GM15510 (cell line): ENCODE results near the gene TLK1.

Experiments used
- POLR2A ChIP-seq: IDR thresholded peaks from 3 replicates; pipeline ENCODE4 v1.6.1; 2011; ENCODE audit warnings: borderline replicate concordance; ENCODE audit not compliant: insufficient read length; ENCODE audit errors: extremely low read depth

Gene TLK1

GRCh38 chr2:171134624-171135230, 26.0 kb downstream of the TLK1 start:
- no peak for TF ChIP-seq POLR2A

DNA sequence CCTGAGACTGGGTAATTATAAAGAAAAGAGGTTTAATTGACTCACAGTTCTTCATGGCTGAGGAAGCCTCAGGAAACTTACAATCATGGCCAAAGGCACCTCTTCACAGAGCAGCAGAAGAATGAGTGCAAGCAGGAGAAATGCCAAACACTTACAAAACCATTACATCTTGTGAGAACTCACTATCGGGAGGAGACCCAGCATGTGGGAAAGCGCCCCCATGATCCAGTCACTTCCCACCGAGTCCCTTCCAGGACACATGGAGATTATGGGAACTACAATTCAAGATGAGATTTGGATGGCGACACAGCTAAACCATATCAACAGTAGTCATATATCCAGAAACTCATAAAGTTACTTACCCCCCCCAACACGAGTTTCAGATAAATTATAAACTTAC, 28.6 kb downstream of the TLK1 start:
- TF ChIP-seq POLR2A, result no peak

GRCh38 chr2:171128461-171128860, 32.2 kb downstream of the TLK1 start:
- no peak for TF ChIP-seq POLR2A

DNA sequence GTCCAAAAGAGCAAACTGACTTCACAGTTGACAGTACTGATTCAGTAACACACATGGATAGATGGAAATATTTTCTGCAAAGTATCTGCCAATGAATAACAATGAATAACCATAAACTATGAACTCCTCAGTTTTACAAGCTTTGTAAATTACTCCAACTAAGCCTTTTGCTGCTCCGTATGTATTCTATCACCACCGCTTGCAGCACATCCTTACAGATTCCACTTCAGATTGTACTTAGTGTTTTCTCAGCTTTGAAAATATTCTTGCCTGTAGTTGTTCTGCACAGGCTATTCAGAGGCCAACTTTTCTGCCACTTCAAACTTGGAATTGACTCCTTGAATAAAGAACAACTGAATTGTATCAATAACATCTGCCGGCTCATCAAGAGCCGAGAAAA, 36.2 kb downstream of the TLK1 start:
- no peak for TF ChIP-seq POLR2A

GRCh38 chr2:171109571-171109970, 51.1 kb downstream of the TLK1 start:
- no peak for TF ChIP-seq POLR2A

- TF ChIP-seq POLR2A, result no peak
Measured at GRCh38 chr2:171109020-171109419, 51.7 kb downstream of the TLK1 start.

DNA sequence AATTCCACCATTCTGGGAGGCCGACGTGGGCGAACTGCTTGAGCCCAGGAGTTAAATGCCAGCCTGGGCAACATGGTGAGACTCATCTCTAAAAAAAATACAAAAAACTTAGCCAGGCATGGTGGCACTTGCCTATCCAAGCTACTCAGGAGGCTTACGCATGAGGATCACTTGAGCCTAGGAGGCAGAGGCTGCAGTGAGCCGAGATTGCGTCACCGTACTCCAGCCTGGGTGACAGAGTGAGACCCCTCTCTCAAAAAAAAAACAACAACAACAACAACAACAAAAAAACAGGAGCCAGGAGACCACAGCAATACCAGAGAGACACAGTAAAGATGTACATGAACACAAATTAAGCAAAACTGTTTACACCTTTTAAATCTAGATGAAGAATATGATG, 52.9 kb downstream of the TLK1 start:
- TF ChIP-seq POLR2A, result no peak

DNA sequence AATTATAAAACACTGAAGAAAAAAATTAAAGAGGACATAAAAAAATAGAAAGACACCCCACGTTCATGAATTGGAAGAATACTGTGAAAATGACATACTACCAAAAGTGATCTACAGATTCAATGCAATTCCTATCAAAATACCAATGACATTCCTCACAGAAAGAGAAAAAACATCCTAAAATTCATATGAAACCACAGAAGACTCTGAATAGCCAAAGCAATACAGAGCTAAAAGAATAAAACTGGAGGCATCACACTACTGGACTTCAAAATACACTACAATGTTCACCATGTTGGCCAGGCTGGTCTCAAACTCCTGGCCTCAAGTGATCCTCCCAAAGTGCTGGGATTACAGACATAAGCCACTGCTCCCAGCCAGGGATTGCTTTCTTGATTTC, 56.3 kb downstream of the TLK1 start:
- TF ChIP-seq POLR2A, result no peak

GRCh38 chr2:171102802-171103201, 57.9 kb downstream of the TLK1 start:
- TF ChIP-seq POLR2A, result no peak

DNA sequence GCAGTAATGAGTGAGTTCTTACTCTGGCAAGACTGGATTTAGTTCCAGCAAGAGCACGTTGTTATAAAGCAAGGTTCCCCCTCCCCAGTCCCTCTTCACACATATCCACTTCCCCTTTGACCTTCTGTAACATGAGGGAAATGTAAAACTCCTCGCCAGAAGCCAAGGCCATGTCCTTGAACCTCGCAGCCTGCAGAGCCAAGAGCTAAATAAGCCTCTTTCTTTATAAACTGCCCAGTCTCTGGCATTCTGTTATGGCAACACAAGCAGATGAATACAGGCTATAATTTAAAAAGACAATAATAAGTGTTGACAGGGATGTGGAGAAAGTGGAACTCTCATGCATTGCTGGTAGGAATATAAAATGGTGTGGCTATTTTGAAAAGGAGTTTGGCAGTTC, 60.3 kb downstream of the TLK1 start:
- no peak for TF ChIP-seq POLR2A

GRCh38 chr2:171098607-171099006, 62.1 kb downstream of the TLK1 start:
- no peak for TF ChIP-seq POLR2A

- TF ChIP-seq POLR2A, result no peak
Measured at GRCh38 chr2:171095014-171095582, 65.6 kb downstream of the TLK1 start.

DNA sequence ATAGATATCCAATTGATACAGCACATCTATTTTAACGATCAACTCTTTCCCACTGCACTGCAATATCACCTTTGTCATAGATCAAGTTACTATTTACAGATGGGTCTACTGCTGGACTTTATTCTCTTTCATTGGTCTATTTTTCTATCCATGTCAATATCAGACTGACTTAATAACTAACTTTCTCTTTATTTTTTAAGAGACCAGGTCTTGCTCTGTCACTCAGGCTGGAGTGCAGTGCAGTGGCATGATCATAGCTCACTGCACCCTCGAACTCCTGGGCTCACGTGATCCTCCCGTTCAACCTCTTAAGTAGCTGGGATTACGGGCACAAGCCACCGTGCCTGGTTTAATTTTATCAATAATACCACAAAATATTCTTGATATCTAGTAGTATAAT, 71.2 kb downstream of the TLK1 start:
- no peak for TF ChIP-seq POLR2A

- TF ChIP-seq POLR2A, result no peak
Measured at GRCh38 chr2:171088057-171088834, 72.4 kb downstream of the TLK1 start.

GRCh38 chr2:171087547-171087946, 73.1 kb downstream of the TLK1 start:
- no peak for TF ChIP-seq POLR2A
